ENCODE measurements around the gene HSF2BP. TPM values are rescaled to one million over a fixed set of nuclear protein-coding genes. Genes with fewer than 3 reads are reported as not detected.

The HSF2BP gene
- polyA plus RNA-seq, 1 donor (not counting 4 experiments of a cell fraction or from before 2014, with no cell fraction given) = 6.1 TPM

DNA sequence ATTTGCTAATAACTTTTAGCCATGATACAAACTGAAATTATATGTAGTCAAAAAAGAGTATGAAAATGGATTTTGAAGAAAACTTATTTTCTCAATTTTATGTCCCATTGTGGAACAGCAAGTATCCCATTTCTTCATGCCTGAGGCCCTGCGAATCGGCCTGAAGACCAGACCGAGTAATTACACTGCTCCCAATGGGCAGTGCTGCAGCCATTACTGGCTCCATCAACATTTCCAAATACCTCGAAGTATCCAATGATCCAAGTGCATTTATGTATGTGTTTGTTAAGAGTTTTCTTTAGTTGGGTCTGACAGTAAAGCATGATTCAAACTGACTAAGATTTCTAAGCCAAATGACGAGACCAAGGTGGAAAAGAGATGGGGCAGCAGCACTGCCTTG lies 44.4 kb downstream of the HSF2BP start:
- Histone ChIP-seq H4K20me1 (ENCODE audit: control insufficient read depth, extremely low read depth, insufficient read depth, low read length) (no peaks in the 10 kb centered on the region), H3K9ac (ENCODE audit: control insufficient read depth, extremely low read depth, insufficient read depth, low read length) (no peak overlapping the region), H3K27me3 (ENCODE audit: control insufficient read depth, extremely low read depth, insufficient read depth, low read length) (no peaks in the 10 kb centered on the region), H3K9me3 (ENCODE audit: control insufficient read depth, low read depth, low read length) (no peaks in the 10 kb centered on the region), H3K36me3 (ENCODE audit: control insufficient read depth in 2 of 2, extremely low read depth in 1 of 2, insufficient read depth in 2 of 2, low read length in 2 of 2) (no peaks in the 10 kb centered on the region), H3K27ac (ENCODE audit: control insufficient read depth, insufficient read depth, low read length) (no peak overlapping the region), H3K9me1 (ENCODE audit: control insufficient read depth, extremely low read depth, insufficient read depth, low read length) (no peaks in the 10 kb centered on the region), H3K4me3 (ENCODE audit: control insufficient read depth in 2 of 3, extremely low read depth in 1 of 3, insufficient read depth in 2 of 3, low read depth in 1 of 3, low read length in 3 of 3) (no peak overlapping the region), H2AFZ (ENCODE audit: control insufficient read depth, low read length) (no peak overlapping the region), H3K4me1 (ENCODE audit: control insufficient read depth, extremely low read depth, insufficient read depth, low read length) (peaks cover 6% of the 10 kb centered on the region), H3K4me2 (ENCODE audit: control insufficient read depth, extremely low read depth, insufficient read depth, low read depth, low read length) (no peak overlapping the region), H3K79me2 (ENCODE audit: control insufficient read depth, insufficient read depth, low read length) (no peaks in the 10 kb centered on the region)
- no peak for FAIRE-seq
- dilution Hi-C loops (cut with MboI; ENCODE audit: extremely low pct_ligation_motif_present, low sequenced_read_pairs) = no loop called here
- no peak for DNase-seq (ENCODE audit: low read depth, low spot score)
- no peak for TF ChIP-seq EZH2 (IDR thresholded peaks at IDR 0.05; ENCODE audit: low read length)
- TF ChIP-seq, protein P1, sequence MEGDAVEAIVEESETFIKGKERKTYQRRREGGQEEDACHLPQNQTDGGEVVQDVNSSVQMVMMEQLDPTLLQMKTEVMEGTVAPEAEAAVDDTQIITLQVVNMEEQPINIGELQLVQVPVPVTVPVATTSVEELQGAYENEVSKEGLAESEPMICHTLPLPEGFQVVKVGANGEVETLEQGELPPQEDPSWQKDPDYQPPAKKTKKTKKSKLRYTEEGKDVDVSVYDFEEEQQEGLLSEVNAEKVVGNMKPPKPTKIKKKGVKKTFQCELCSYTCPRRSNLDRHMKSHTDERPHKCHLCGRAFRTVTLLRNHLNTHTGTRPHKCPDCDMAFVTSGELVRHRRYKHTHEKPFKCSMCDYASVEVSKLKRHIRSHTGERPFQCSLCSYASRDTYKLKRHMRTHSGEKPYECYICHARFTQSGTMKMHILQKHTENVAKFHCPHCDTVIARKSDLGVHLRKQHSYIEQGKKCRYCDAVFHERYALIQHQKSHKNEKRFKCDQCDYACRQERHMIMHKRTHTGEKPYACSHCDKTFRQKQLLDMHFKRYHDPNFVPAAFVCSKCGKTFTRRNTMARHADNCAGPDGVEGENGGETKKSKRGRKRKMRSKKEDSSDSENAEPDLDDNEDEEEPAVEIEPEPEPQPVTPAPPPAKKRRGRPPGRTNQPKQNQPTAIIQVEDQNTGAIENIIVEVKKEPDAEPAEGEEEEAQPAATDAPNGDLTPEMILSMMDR (optimal IDR thresholded peaks at IDR 0.05 in 1 of 3, IDR thresholded peaks at IDR 0.05 in 1 of 3, conservative IDR thresholded peaks at IDR 0.05 in 1 of 3; ENCODE audit: extremely low read depth in 1 of 3, insufficient read depth in 2 of 3, low read length in 3 of 3) = no peak

DNA sequence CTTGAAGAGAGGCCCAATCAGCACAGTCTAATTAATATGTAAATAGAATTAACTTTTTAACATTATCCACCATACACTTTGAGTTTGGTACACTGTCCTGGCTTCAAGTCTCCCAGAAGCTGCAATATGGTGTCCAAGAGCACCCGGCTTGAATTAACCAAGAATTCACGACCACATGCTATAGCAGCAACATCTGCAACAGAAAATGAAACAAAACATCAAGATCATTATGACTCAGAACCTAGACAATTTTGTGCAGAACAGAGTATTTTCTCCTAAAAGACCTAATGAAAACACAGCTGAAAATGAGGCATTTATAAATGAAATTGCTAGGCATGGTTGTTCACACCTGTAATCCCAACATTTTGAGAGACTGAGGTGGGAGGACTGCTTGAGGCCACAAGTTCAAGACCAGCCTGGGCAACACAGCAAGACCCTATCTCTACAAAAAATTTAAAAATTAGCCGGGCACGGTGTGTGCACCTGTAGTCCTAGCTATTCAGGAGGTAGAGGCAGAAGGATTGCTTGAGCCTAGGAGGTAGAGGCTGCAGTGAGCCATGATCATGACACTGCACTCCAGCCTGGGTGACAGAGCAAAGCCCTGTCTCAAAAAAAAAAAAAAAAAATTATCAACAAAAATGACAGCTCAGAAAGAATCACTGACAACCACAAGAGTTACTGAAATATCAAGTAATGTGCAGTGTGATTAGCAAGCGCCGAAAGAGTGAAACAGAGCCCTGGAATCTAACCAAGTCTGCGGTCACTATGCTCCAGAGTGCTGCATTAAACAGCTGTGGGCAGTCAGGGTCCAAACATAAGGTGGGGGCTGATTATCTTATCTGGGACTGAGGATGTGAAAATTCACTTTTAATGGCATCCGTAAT lies 45.3 kb downstream of the HSF2BP start:
- no peak for FAIRE-seq
- Histone ChIP-seq H3K36me3 (ENCODE audit: control insufficient read depth in 2 of 2, extremely low read depth in 1 of 2, insufficient read depth in 2 of 2, low read length in 2 of 2) (no peaks in the 10 kb centered on the region), H4K20me1 (ENCODE audit: control insufficient read depth, extremely low read depth, insufficient read depth, low read length) (no peaks in the 10 kb centered on the region), H3K27ac (ENCODE audit: control insufficient read depth, insufficient read depth, low read length) (no peak overlapping the region), H3K4me2 (ENCODE audit: control insufficient read depth, extremely low read depth, insufficient read depth, low read depth, low read length) (no peak overlapping the region), H3K27me3 (ENCODE audit: control insufficient read depth, extremely low read depth, insufficient read depth, low read length) (no peaks in the 10 kb centered on the region), H3K9me3 (ENCODE audit: control insufficient read depth, low read depth, low read length) (no peaks in the 10 kb centered on the region), H2AFZ (ENCODE audit: control insufficient read depth, low read length) (no peak overlapping the region), H3K9me1 (ENCODE audit: control insufficient read depth, extremely low read depth, insufficient read depth, low read length) (no peaks in the 10 kb centered on the region), H3K4me1 (ENCODE audit: control insufficient read depth, extremely low read depth, insufficient read depth, low read length) (peaks cover 15% of the 10 kb centered on the region), H3K4me3 (ENCODE audit: control insufficient read depth in 2 of 3, extremely low read depth in 1 of 3, insufficient read depth in 2 of 3, low read depth in 1 of 3, low read length in 3 of 3) (no peak overlapping the region), H3K9ac (ENCODE audit: control insufficient read depth, extremely low read depth, insufficient read depth, low read length) (no peak overlapping the region), H3K79me2 (ENCODE audit: control insufficient read depth, insufficient read depth, low read length) (no peaks in the 10 kb centered on the region)
- TF ChIP-seq, protein P1 (optimal IDR thresholded peaks at IDR 0.05 in 1 of 3, IDR thresholded peaks at IDR 0.05 in 1 of 3, conservative IDR thresholded peaks at IDR 0.05 in 1 of 3; ENCODE audit: extremely low read depth in 1 of 3, insufficient read depth in 2 of 3, low read length in 3 of 3) = no peak
- no peak for TF ChIP-seq EZH2 (IDR thresholded peaks at IDR 0.05; ENCODE audit: low read length)
- no peak for DNase-seq (ENCODE audit: low read depth, low spot score)
- dilution Hi-C loops (cut with MboI; ENCODE audit: extremely low pct_ligation_motif_present, low sequenced_read_pairs) = no loop called here
